AG20443 (cell line): Measurements from ENCODE around the gene KLK11.

ENCODE experiments used
- DNase-seq: peaks from one replicate; pipeline ENCODE4 v3.0.0; 2012; ENCODE audit warnings: low spot score, mixed read lengths

Gene KLK11

DNA sequence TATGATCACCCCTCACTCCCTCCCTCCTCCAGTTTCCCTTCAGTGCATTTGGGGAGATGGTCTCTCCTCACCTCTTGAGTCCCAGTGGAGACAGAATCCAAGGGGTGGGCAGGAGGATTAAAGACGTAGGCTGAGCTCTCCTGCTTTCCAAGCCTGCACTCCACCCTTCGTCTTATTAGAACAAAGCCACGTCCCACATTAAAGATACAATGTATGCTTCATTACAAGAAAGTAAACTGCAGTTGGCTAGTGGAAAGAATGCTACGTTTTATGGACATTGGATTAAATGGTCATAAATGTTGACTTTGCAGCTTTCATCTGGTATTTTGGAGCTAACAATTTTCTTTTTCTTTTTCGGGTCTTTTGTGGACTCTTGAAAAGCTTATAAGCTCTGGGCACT lies 1.5 kb upstream of the KLK11 start:
- no peak for DNase-seq

DNA sequence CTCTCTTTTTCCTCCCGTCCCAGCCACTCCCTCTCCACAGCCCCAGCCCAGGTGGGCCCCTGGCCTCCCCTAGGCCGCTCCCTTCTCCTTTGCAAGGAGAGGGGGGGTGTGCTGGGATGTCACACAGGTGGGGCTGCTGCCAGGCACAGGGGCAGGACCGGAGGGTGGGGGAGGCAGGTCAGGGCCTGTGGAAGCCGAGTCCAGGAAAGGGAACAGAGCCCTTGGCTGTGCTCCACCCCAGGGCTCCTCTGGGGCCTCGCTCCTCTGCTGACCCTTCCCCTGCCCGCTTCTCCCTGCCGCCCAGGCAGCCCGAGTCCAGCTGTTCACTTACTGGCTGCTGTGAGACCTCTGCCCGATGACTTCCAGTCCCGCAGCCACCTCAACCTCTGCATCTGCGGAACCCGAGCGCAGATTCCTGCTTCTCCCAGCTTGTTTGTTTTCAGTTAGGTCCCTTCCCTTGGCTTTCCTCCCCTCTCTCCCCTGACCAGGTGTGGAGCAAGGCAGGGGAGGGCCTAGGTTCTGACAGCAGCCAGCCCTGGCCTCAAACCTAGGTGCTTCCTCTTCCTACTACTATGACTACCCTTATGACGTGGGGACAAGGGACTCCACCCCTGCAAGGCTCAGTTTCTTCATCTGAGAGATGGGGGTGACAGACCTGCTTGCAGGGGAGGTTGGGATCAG lies 850 bp upstream of the KLK11 start:
- DNase-seq, result no peak

DNA sequence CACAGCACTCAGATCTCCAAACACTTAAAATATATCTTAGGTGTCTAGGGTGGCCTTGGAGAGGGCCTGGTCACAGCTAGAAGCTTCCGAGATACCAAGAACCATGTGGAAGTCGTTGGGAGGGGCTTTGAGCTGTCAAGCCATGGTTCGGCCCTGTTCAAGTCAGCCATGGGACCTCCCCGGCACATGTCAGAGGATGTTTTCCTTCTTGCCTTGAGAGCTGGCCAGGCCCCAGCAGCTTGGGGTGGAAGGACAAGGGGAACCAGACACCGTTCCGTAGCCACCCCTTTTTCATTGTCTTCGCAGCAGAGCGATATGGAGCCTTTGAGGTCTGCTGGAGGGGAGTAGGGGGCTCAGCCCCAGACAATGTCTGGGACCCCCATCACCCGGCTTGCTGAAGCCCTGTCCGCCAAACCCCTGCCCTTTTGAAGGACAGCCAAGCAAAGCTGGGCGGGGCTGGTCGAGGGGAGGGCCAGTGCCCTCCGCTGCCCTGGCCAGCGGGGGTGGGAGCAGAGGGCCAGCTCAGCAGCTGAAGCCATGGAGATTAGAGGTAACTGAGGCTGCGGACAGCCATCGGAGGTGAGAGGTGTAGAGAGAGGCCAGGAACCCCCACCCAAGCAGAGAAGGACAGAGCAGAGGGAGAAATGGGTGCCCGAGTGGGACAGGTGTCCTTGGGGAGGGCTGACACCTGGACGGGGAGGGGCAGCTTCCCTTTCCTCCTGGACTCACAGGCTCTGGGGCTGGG lies 435 bp downstream of the KLK11 start:
- no peak for DNase-seq

DNA sequence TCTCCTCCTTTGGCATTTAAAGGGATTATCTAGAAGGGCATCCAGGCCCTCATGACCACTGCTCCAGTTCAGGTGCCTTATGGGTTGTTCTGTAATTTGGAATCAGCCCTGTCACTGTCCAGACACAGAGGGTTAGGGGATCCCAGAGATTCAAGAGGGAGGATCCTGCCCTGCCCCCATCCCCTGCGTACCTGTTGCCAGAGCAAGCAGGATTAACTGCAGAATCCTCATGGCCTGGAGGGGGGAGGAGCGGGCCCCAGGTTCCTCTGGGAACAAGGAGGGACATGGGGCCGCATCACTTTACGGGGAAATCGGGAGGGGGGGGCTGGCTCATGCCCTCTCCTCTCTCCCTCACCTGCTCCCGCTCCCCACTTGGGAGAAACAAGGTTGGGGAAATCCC lies 1.0 kb downstream of the KLK11 start:
- no peak for DNase-seq

DNA sequence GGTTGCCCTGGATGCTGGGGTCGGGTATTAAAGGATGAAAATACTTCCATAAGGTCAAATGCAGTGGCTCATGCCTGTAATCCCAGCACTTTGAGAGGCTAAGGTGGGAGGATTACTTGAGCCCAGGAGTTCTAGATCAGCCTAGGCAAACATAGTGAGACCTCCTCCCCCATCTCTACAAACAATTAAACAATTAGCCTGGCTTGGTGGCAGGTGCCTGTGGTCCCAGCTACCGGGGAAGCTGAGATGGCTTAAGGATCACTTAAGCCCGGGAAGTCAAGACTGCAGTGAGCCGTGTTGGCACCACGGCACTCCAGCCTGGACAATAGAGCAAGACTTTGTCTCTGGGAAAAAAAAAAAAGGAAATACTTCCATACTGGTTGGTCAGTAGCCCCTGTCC lies 1.5 kb downstream of the KLK11 start:
- DNase-seq, result no peak

DNA sequence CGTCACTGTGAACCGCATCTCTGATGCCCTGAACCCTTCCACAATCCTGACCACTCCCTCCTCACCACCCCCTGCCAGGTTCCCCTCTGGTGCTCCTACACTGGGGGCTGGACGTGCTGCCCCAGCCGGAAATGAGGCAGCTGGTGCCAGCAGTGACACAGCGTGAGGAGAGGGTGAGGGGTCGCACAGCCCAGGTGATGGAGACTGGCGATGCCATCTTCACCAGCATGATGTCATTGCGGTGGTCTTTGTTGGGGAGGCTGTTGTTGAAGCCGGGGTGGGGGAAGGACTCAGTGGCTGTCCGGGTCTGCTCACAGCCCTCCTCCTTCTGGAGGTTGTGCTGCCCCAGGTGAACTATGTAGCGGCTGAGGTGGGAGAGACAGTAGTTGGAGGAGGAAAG lies 2.5 kb downstream of the KLK11 start:
- no peak for DNase-seq

DNA sequence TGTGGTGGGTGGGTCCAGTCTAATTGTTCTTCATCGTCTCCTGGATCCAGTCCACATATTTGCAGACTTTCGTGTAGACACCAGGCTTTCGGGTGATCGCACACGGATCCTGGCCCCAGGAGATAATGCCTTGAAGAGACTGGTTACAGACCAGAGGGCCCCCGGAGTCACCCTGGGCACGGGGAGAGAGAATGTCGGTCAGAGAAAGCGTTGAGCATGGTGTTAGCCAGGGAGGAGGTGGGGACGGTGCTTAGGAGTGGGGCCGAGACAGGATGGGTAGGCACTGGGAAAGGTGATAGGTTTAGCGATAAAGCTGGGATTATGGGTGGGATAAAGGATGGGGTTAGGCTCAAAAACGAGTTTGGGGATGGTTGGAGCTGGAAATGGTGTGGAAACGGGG lies 3.9 kb downstream of the KLK11 start:
- DNase-seq, result no peak

DNA sequence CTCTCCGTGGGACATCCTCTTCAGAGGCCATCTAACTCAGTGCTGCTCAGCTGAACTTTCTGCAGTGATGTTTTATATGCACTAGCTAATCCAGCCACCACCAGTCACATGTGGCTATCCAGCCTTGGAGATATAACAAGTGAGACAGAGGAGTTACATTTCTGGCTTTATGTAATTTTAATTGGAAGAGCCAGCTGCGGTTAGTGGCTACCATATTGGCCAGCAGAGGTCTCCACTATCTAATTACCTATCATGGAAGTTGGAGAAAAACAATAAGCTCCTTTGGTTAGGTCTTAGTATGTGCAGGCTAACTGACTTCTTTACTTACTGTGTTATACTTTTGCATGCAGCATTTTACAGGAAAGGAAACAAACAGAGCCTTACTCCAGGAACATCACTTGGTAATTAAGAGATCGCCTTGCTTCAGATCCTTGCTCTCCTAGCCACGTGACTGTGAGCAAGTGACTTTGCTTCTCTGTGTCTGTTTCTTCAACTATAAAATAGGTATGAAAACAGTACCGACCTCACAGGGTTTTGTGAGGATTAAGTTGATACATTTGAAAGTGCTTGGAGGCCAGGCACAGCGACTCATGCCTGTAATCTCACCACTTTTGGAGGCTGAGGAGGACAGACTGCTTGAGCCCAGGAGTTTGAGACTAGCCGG lies 5.3 kb downstream of the KLK11 start:
- peak; percentile 52 for DNase-seq

DNA sequence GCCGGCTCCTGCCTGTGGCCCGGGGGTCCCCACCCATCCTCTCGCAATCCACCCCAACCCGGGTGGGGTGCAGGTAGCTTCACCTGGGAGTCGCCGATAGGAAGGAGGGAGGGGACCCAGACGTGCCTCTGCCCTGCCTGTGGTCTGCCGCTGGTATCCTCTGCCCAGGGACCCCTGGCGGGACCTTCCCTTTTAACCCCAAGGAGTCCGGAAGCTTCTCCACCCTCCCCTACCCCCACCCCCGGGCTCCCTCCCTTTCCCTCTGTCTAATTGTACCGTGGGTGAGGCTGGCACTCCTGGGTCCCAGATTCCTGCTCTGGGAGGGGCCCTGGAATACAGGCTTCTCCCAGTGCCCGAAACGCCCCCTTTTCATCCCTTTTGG lies 6.9 kb downstream of the KLK11 start, which contains the start of gene KLK10:
TSS of gene KLK10 (minus strand) at position 166 of the 382 bp plus-strand sequence. CDS start 579 bp downstream, outside the sequence.
- no peak for DNase-seq

DNA sequence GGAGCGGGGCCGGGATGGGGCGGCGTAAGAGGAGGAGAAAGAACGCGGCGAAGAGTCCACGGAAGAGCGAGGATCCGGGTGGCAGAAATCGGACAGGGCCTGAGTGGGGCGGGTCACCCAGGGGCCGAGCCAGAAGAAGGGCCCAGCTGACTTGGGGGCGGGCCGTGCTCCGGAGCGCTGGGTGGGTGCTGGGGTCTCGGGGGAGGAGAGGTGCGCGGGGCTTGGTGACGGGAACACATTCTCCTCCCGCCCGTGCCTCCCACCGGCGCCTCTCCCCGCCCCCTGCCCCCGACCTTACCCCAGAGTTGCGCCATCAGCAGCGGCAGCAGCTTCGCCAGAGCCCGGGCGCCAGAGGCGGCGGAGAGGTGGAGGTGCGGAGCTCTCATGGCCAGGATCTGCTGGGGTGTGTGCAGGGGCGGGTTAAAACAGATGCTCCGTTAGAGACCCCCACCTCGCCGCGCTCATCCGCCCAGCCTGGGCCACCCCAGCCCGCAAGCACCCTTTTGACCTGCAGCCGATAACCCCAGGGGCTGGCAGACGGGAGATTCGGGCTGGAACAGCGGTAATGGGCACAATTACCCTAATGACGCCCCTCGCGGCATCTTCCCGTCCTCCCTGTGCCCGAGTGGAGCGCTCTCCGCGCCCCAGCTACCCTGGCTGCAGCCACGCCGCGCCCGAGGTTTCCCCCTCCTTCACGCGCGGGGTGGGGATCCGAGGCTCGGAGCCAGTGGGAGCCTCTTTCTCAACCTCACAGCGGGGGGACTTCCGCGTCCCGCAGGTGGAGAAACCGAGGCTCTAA lies 7.5 kb downstream of the KLK11 start:
- DNase-seq, result no peak

DNA sequence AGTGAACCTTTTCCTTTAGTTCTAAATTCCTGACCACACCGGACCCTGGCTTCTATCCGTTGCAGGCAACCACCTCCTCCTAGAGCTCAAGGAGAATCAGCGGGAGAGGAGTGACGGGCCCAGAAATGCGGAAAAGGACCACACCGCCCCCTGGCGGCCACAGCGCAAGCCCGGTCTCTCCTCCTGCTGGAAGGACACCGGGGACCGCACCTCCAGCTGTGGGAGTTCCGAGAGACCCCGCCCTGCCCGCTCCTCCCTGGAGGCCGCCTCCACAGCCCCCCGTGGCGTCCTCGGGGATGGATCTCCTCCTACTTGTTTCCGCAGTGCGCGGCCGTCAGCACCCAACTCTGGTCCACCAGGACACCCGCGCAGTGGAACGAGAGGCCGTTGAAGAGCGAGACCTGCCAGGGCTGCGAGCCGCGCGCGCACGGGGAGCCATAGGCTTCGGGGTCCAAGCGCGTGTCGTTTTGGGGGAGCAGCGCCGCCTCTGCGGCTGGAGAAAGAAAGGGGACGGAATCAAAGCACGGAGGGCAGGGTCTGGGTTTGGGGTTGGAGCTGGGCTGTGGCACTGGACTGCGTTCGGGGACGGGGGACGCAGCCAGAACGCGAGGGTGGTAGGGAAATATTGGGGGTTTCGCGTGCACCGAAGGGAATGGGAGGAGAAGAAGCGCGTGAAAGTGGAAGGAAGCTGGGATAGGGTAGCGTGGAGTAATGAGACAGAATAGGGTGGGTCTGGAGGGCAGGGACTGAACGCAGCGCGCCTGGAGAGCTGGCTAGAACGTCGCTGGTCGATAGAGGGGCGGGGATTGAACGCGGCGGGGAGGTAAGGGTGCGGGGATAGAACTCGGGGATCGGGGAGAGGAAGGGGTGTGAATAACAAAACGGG lies 9.4 kb downstream of the KLK11 start:
- peak; percentile 80 for DNase-seq

DNA sequence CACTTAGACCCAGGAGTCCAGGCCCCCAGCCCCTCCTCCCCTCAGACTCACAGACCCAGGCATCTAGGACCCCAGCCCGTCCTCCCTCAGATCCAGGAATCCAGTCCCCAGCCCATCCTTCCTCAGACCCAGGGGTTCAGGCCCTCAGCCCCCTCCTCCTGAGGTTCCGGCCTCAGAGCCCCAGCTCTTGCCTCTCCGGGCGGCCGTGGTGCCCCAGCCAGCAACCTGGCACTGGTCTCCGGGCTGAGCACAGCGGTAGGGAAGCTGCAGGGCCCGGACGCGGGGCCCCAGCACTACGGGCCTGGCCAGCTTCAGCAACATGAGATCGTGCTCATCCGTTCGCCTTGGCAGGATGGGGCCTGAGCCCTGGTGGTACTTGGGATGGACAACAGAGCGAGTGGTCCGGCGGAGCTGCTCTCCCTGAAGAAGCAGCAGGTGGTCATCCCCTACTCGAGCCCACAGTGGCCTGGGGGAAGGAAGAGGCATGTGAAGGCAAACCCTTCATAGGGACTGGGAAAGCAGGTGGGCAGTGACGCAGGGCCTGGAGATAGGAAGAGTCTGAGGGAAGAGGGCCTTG lies 10.6 kb downstream of the KLK11 start:
- no peak for DNase-seq

DNA sequence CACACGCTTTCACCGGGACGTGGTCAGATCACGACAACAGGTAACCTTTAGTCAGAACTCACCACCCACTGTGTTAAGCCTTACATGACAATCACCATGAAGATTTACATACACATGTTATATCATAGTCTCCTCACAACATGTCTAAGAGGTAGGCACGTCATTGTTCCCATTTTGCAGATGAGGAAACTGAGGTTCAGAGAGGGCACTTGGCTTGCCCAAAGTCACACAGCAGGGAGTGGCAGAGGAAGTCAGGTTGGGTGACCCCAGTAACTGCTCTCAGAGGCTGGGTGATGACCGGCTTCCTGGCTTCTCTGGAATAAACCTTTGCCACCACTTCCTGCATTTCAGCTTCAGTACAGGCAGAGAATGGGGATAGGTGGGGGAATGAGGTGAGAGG lies 12.2 kb downstream of the KLK11 start:
- no peak for DNase-seq

DNA sequence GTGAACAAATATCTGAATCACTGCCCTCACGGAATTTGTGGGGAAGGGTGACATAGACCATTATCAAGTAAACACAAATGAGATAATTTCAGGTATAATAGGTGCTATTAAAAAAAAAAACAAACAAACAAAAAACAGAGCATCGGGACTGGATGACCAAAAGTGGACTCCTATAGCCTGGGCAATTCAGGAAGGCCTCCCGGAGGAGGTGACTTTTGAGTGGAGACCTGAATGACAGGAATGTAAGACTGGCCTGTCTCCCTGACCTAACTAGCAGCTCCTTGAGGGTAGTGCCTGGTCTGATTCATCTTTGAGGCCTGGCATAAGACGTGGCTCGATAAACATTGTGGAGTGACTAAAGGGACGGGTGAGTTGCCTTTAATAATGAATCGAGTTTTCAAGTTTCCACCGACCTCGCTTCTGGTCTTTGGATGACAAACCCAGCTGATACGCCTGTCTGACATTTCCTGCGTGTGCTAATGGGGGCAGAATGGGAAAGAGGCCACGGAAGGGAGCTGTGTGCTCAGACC lies 13.7 kb downstream of the KLK11 start:
- DNase-seq, result no peak

DNA sequence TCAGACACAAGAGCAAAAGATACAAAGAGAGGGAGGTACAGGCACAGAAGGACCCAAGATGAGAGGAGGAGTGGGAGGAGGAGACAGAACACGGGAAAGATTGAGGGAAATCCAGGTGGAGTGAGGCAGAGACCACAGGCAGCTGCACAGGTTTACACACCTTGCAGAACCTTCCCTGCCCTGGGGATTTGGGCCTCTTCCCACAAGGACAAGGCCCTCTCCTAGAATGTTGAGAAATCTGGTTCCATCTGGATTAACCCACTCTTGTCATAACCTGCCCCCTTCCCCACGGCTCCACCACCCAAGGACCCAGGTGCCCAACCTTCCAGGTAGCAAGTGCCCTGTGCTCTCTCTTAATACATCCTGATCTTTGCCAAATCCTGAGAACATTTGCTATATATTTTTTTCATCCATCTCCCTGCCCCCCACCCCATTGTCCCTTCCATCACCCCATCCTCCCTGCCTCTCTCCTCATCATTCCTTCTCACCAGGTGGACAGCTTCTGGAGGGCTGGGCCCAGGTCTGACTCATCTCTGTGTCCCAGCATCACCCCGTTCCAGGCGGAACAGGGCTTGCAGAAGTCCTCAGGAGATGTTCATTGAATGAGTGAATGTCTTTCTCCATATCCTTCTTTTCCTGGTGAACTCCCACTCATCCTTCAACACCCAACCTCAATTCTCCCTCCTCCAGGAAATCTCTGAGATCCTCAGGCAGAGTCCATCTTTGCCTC lies 16.2 kb downstream of the KLK11 start:
- no peak for DNase-seq

DNA sequence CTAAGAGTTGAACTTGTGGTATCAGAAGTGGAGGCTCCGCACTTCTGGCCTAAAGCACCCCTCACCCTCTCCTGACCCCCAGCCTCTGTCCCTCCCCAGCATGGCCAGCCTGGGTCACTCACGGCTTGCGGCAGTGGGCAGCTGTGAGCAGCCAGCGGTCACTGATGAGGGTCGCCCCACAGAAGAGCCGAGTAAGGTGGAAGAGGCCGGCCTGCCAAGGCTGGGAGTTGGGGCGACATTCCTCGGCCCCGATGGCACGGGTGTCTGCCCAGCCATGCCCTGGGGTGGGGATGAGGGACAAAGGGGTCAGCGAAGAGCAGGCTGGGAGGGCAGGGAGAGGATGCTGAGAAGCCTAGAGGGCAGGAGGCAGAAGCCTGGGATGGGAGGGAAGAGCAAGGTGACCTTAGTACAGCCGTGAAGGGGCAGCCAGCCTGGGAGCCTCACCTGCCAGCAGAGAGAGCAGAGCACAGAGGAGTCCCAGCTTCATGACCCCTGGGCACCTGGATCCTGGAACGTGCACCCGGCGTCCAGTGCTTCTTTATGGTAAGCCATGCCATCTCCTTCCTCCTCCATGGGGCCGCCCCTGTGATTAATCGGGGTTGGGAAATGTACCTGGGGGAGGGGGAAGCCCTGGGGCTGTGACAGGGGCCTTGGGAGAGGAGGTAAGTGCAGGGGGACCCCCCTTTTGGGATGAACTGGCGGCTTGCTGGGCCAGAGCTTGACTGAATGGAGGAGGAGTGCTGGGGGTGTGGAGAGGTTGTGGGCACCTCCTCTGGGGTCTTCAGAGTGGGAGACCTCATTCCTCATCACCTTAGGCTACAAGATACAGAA lies 17.1 kb downstream of the KLK11 start:
- no peak for DNase-seq

DNA sequence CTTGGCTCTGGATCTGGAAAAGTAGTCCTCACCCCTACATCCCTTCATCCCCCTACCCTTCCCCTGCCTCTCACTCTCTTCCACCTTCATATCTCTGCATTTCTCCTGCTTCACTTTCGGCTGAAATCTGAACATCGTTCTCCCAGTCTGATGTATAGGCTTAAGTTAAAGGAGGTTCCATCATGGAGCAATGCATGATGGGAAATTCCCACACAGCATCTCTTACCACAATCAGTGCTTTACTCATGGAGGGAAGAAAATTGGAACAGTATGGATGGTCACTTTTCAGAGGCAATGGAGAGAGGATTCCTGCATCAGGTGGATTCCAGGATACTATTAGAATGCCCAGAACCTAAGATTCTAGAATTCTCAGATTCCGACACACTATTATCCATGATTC lies 18.9 kb downstream of the KLK11 start:
- DNase-seq, result no peak

DNA sequence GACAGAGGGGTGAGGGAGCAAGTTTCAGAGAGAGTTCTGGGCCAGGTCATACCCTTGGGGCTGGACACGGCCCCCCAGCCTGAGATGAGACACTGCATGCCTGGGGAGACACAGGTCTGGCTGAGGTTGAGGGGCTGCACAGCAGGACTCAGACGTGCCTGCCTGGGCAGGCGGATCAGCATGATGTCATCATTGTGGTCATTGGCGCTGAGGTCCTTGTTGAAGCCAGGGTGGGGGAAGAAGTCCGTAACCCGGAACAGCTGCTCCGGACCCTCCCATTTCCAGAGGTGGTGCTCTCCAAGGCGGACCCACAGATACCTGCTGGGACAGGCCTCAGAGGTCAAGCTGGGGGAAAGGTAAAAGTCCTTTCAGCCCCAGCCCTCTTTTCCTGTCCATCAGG lies 20.0 kb downstream of the KLK11 start:
- DNase-seq, result no peak

DNA sequence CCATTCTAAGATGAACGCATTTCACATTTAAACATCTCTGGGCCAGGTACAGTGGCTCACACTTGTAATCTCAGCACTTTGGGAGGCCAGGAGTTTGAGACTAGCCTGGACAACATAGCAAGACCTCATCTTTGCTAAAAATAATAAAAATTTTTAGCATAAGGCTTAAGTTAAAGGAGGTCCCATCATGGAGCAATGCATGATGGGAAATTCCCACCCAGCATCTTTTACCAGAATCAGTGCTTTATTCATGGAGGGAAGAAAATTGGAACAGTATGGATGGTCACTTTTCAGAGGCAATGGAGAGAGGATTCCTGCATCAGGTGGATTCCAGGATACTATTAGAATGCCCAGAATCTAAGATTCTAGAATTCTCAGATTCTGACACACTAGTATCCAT lies 21.2 kb downstream of the KLK11 start:
- DNase-seq, result no peak
